ENCODE measurements around the gene KCNJ6.
"Not testable (repeated sequence)": the region's sequence is repeated elsewhere in the genome, so short reads cannot be mapped to it uniquely, and the experiment has no call there.

Gene KCNJ6

DNA sequence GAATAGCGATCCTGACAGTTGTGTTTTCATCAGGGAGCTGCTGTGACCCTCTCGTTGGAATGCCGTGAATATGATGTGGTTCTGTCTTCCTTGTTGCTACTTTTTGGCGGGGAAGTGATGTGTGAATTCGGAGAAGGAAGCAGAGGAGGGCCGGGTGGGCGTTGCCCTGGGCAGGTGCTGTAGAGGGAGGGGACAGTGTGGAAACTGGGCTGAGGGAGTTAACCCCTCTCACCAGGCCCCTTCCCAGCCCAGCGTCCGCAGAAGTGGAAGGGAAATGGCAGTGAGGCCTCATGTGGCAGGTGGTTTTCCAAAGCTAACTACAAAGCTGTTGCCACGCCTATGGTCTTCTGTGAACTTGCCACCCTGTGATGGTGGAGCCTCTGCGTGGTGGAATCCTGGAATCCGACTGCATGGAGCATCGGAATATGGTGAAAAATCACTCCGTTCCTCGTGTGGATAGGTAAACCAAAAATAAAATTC is 321.7 kb downstream of the KCNJ6 start:
- 87% methylated on average over 15 of the region's 15 CpGs for WGBS
- Histone ChIP-seq H3K36me3 (ENCODE audit: insufficient read depth, low read length) (no peaks in the 10 kb centered on the region), H3K27me3 (ENCODE audit: insufficient read depth, low read length) (no peaks in the 10 kb centered on the region), H3K4me1 (ENCODE audit: insufficient read depth, low read length) (peaks cover 29% of the 10 kb centered on the region), H3K9ac (ENCODE audit: low read depth, low read length) (no peak overlapping the region), H3K4me3 (ENCODE audit: low read length) (no peak overlapping the region), H3K27ac (ENCODE audit: low read depth, low read length) (no peak overlapping the region), H3K9me3 (ENCODE audit: insufficient read depth, low read depth, low read length) (no peaks in the 10 kb centered on the region)

GRCh38 chr21:37593740-37594471 is 322.4 kb downstream of the KCNJ6 start:
- Histone ChIP-seq H3K4me3 (ENCODE audit: low read length) (no peak overlapping the region), H3K27ac (ENCODE audit: low read depth, low read length) (peak overlapping the region; percentile 58; the same call in 1 of the 2 replicates), H3K36me3 (ENCODE audit: insufficient read depth, low read length) (no peaks in the 10 kb centered on the region), H3K9ac (ENCODE audit: low read depth, low read length) (no peak overlapping the region), H3K27me3 (ENCODE audit: insufficient read depth, low read length) (no peaks in the 10 kb centered on the region), H3K4me1 (ENCODE audit: insufficient read depth, low read length) (peaks cover 29% of the 10 kb centered on the region), H3K9me3 (ENCODE audit: insufficient read depth, low read depth, low read length) (no peaks in the 10 kb centered on the region)
- WGBS = 82% methylated on average over 18 of the region's 19 CpGs

DNA sequence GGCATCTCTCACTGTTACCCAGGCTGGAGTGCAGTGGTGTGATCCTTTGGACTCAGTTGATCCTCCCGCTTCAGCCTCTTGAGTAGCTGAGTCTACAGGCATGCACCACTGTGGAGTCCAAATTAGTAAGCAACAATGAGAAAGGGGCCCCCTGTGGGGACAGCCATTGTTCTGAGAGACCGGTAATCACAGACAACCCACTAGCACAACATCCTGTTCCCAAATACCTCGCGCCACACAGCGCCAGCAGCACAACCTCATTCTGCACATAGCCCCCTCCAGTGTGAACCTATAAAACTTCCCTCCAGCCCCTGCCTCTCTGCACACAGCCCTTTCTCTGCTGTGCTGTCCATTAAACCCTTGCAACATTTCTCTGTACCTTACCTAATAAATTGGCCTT is 323.2 kb downstream of the KCNJ6 start:
- H3K27ac ChIP-seq (ENCODE audit: low read depth, low read length) = peak overlapping the region; percentile 96
- no peaks in the 10 kb centered on the region for H3K9me3 ChIP-seq (ENCODE audit: insufficient read depth, low read depth, low read length)
- peak overlapping the region; percentile 49; the same call in 1 of the 2 replicates for H3K9ac ChIP-seq (ENCODE audit: low read depth, low read length)
- H3K27me3 ChIP-seq (ENCODE audit: insufficient read depth, low read length) = no peaks in the 10 kb centered on the region
- H3K4me3 ChIP-seq (ENCODE audit: low read length) = no peak overlapping the region
- H3K36me3 ChIP-seq (ENCODE audit: insufficient read depth, low read length) = no peaks in the 10 kb centered on the region
- WGBS = 13% methylated on average over 5 of the region's 5 CpGs
- peaks cover 29% of the 10 kb centered on the region for H3K4me1 ChIP-seq (ENCODE audit: insufficient read depth, low read length)

- WGBS = 13% methylated on average over 3 of the region's 4 CpGs
- Histone ChIP-seq H3K27ac (ENCODE audit: low read depth, low read length) (peak overlapping the region; percentile 96), H3K4me1 (ENCODE audit: insufficient read depth, low read length) (peaks cover 33% of the 10 kb centered on the region), H3K9me3 (ENCODE audit: insufficient read depth, low read depth, low read length) (no peaks in the 10 kb centered on the region), H3K27me3 (ENCODE audit: insufficient read depth, low read length) (no peaks in the 10 kb centered on the region), H3K9ac (ENCODE audit: low read depth, low read length) (peak overlapping the region; percentile 49; the same call in 1 of the 2 replicates), H3K4me3 (ENCODE audit: low read length) (no peak overlapping the region), H3K36me3 (ENCODE audit: insufficient read depth, low read length) (no peaks in the 10 kb centered on the region)
Observed at GRCh38 chr21:37592496-37592895, 323.8 kb downstream of the KCNJ6 start.

- H3K36me3 ChIP-seq (ENCODE audit: insufficient read depth, low read length); H3K27me3 ChIP-seq (ENCODE audit: insufficient read depth, low read length); H3K9me3 ChIP-seq (ENCODE audit: insufficient read depth, low read depth, low read length): not testable (repeated sequence)
- Histone ChIP-seq H3K4me3 (ENCODE audit: low read length) (peak overlapping the region; percentile 19; the same call in 1 of the 2 replicates), H3K27ac (ENCODE audit: low read depth, low read length) (peak overlapping the region; percentile 96), H3K9ac (ENCODE audit: low read depth, low read length) (peak overlapping the region; percentile 44; the same call in 1 of the 2 replicates), H3K4me1 (ENCODE audit: insufficient read depth, low read length) (peaks cover 33% of the 10 kb centered on the region)
- WGBS = 30% methylated on average over 12 of the region's 12 CpGs
Observed at GRCh38 chr21:37591994-37592393, 324.3 kb downstream of the KCNJ6 start.

GRCh38 chr21:37590836-37591235 is 325.4 kb downstream of the KCNJ6 start:
- Histone ChIP-seq H3K4me1 (ENCODE audit: insufficient read depth, low read length) (peaks cover 33% of the 10 kb centered on the region), H3K4me3 (ENCODE audit: low read length) (peak overlapping the region; percentile 23; the same call in 1 of the 2 replicates)
- not testable (repeated sequence) for H3K27ac ChIP-seq (ENCODE audit: low read depth, low read length); H3K27me3 ChIP-seq (ENCODE audit: insufficient read depth, low read length); H3K9ac ChIP-seq (ENCODE audit: low read depth, low read length); H3K9me3 ChIP-seq (ENCODE audit: insufficient read depth, low read depth, low read length); H3K36me3 ChIP-seq (ENCODE audit: insufficient read depth, low read length)
- 23% methylated on average over 8 of the region's 8 CpGs for WGBS

DNA sequence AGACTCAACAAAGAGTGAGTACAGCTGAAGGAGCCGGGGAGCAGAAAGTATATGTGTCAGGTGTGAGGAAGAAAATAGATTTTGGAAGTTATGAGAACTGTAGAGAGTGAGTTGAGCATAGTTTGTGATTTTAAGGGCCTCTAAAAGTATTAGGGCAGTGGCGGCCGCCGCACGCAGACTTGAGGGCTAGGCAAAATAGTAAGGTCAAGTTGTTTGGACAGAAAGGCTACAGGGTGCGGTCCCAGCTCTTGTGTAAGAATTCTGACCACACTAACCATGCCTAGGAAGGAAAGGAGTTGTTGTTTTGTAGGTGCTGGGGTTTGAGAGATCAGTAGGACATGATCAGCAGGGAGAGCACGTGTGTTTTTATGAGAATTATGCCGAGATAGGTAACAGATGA is 327.6 kb downstream of the KCNJ6 start:
- H3K9ac ChIP-seq (ENCODE audit: low read depth, low read length); H3K9me3 ChIP-seq (ENCODE audit: insufficient read depth, low read depth, low read length); H3K36me3 ChIP-seq (ENCODE audit: insufficient read depth, low read length); H3K4me3 ChIP-seq (ENCODE audit: low read length); H3K27ac ChIP-seq (ENCODE audit: low read depth, low read length); H3K27me3 ChIP-seq (ENCODE audit: insufficient read depth, low read length): not testable (repeated sequence)
- peaks cover 24% of the 10 kb centered on the region for H3K4me1 ChIP-seq (ENCODE audit: insufficient read depth, low read length)
- WGBS = 93% methylated on average over 8 of the region's 8 CpGs

DNA sequence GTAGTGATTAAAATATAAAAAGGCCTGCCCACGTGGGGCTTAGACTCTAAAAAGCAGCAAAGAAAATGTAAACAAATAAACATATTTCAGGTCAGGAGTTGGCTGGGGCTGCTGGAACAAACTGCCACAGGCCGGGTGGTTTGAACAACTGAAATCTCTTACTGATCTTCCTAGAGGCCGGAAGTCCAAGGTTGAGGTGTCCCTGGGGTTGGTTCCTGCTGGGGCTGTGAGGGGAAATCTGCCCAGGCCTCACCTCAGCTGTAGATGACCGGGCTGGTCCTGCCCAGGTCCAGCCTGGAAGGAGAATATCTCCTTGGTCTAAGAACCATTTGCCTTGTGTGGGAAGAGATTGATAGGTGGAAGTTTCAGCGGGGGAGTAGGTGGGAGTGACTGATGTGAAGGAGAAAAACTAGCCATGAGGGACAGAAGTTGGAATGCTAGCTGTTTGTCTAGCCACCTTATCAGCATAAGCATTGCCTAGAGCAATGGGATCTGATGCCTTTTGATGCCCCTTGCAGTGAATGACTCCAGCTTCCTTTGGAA is 328.6 kb downstream of the KCNJ6 start:
- Histone ChIP-seq H3K27me3 (ENCODE audit: insufficient read depth, low read length) (no peaks in the 10 kb centered on the region), H3K4me1 (ENCODE audit: insufficient read depth, low read length) (peaks cover 17% of the 10 kb centered on the region), H3K27ac (ENCODE audit: low read depth, low read length) (no peak overlapping the region), H3K9ac (ENCODE audit: low read depth, low read length) (no peak overlapping the region), H3K9me3 (ENCODE audit: insufficient read depth, low read depth, low read length) (no peaks in the 10 kb centered on the region), H3K4me3 (ENCODE audit: low read length) (no peak overlapping the region), H3K36me3 (ENCODE audit: insufficient read depth, low read length) (no peaks in the 10 kb centered on the region)
- 86% methylated on average over 5 of the region's 5 CpGs for WGBS

- H3K4me1 ChIP-seq (ENCODE audit: insufficient read depth, low read length) = peaks cover 13% of the 10 kb centered on the region; the same call in 1 of the 2 replicates
- no peaks in the 10 kb centered on the region for H3K36me3 ChIP-seq (ENCODE audit: insufficient read depth, low read length)
- H3K27ac ChIP-seq (ENCODE audit: low read depth, low read length) = no peak overlapping the region
- no peaks in the 10 kb centered on the region for H3K9me3 ChIP-seq (ENCODE audit: insufficient read depth, low read depth, low read length)
- H3K9ac ChIP-seq (ENCODE audit: low read depth, low read length) = no peak overlapping the region
- H3K27me3 ChIP-seq (ENCODE audit: insufficient read depth, low read length) = no peaks in the 10 kb centered on the region
- WGBS = 91% methylated on average over 4 of the region's 4 CpGs
- H3K4me3 ChIP-seq (ENCODE audit: low read length) = no peak overlapping the region
Observed at GRCh38 chr21:37587203-37587602, 329.1 kb downstream of the KCNJ6 start.

DNA sequence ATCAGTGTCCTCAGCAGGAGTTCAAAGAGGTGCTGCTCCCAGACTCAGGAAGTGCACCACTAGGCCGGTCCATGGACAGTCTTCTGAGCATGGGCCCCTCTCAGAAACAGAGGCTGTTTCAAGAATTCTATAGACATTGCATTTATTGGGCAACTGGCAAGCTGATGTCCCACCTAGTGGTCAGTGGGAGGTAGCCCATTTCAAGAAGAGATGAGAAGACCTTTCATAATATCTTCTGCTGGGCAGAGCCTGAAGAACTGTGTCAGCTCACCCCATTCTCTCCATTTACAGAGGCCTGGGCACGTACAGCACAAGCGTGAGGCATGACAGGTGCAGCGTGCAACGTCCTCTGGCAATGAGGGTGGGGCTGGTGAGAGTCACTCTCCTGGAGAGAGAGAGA is 333.7 kb downstream of the KCNJ6 start:
- no peaks in the 10 kb centered on the region for H3K36me3 ChIP-seq (ENCODE audit: insufficient read depth, low read length)
- no peak overlapping the region for H3K9ac ChIP-seq (ENCODE audit: low read depth, low read length)
- no peak overlapping the region for H3K27ac ChIP-seq (ENCODE audit: low read depth, low read length)
- 0 out of 2 replicates have a peak, but pooled peaks cover under 1% of the 10 kb centered on the region for H3K4me1 ChIP-seq (ENCODE audit: insufficient read depth, low read length)
- no peaks in the 10 kb centered on the region for H3K27me3 ChIP-seq (ENCODE audit: insufficient read depth, low read length)
- WGBS = 73% methylated on average over 5 of the region's 5 CpGs
- no peak overlapping the region for H3K4me3 ChIP-seq (ENCODE audit: low read length)
- H3K9me3 ChIP-seq (ENCODE audit: insufficient read depth, low read depth, low read length) = peaks cover 18% of the 10 kb centered on the region

DNA sequence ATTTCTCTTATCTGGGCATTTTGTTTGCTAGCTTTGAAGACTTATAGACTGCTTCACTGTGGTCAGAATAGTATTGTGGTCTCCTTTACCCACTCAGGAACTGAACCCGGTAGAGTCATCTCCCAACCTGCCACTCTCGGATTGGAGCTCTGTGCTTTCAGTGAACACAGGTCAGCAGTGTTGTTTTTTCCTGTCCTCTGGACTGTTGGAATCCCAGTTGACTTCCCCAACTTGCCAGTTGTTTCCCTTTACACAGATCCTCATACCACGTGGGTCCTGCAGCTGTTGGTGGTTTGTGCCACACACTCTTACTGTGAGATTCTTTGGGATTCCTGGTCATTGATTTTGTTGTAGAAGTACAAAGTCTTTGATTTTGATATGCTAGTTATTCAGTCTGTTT is 335.6 kb downstream of the KCNJ6 start:
- Histone ChIP-seq H3K9me3 (ENCODE audit: insufficient read depth, low read depth, low read length) (peaks cover 22% of the 10 kb centered on the region), H3K9ac (ENCODE audit: low read depth, low read length) (no peak overlapping the region), H3K4me1 (ENCODE audit: insufficient read depth, low read length) (no peaks in the 10 kb centered on the region), H3K27ac (ENCODE audit: low read depth, low read length) (no peak overlapping the region), H3K36me3 (ENCODE audit: insufficient read depth, low read length) (no peaks in the 10 kb centered on the region), H3K4me3 (ENCODE audit: low read length) (no peak overlapping the region), H3K27me3 (ENCODE audit: insufficient read depth, low read length) (no peaks in the 10 kb centered on the region)
- 95% methylated on average over 3 of the region's 3 CpGs for whole genome bisulfite sequencing
